ENCODE results near the gene GAST.
A peak's percentile ranks its signal among the peaks of the same experiment; 100 is the strongest.

Gene GAST

DNA sequence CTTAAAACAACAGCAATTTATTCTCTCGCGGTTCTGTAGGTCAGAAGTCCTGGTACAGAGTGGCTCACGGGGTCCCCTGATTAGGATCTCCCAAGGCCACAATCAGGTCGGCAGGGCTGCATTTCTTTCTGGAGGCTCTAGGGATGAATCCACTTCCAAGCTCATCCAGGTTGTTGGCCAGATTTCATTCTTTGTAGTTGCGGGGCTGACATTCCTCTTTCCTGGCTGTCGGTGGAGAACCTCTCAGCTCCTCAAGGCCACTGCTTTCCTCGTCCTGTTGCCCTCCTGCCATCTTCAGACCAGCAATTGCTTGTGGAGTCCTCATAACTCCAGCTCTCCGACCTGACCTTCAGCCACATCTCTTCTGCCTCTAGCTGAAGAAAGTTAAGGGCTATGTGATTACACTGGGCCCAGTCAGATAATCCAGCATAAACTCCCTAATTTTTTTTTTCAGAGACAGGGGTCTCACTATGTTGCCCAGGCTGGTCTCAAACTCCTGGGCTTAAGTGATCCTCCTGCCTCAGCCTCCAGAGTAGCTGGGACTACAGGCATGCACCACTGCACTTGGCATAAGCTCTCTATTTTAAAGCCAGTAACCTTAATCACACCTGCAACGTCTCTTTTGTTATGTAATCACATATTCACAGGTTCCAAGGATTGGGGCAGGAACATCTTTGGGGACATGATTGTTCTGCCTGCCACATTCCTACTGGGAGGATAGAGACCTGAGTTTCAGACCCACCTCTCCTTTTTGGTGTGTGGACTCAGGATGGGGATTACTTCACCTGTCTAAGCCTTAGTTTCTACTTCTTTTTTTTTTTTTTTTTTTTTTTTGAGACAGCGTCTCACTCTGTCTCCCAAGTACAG is 4.1 kb upstream of the GAST start:
- DNase-seq (ENCODE audit: low read depth in 2 of 2): no peak

DNA sequence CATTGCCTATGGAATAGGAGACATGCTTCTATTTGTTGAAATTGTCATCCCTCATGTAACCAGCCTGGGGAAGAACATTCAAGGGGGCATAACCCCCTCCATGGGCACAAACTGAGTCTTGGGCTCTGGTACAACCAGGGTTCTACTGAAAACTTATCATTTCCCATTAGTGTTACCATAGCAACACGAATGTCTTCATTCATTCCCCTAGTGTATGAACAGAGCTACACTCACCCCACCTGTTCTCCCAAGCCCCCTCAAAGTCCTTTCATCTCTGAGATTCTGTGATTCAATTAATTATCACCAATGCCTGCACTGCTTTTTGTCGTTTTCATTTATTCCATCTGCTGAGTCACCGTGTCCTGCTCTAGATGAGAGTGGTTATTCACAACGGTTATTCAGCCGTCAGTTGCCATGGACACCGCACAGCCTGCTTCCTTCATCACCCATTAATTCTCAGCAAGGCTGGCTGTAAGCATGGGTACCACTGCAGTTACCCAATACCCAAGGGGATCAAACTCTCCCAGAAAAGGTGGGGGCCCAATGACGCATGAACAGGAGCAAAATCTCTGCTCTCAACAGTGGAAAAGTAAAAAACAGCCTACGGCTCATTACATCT is 1.6 kb upstream of the GAST start:
- DNase-seq (ENCODE audit: low read depth in 2 of 2): peak in 1 of 2 donors; percentile 16

- DNase-seq (ENCODE audit: low read depth in 2 of 2): no peak
Observed at GRCh38 chr17:41717408-41718286, 5.5 kb downstream of the GAST start.

DNA sequence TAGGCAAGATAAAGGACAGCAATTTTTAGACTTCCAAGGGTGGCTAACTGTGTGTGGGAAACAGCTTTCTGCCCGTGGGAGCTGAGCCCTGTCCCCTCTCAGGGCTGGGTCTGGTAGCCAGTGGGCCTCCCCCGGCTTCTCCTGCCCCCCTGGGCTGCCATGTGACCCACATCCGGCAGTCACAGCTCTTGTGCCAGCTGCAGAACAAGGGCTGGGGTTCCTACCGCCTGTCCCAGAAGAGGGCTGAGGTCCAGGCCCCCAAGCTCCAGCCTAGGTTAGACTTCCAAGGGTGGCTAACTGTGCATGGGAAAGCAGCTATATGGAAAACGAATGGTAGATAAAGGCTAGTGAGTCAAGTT is 6.1 kb downstream of the GAST start:
- no peak for DNase-seq (ENCODE audit: low read depth in 2 of 2)

GRCh38 chr17:41722231-41722630 is 10.1 kb downstream of the GAST start:
- no peak for DNase-seq (ENCODE audit: low read depth in 2 of 2)

DNA sequence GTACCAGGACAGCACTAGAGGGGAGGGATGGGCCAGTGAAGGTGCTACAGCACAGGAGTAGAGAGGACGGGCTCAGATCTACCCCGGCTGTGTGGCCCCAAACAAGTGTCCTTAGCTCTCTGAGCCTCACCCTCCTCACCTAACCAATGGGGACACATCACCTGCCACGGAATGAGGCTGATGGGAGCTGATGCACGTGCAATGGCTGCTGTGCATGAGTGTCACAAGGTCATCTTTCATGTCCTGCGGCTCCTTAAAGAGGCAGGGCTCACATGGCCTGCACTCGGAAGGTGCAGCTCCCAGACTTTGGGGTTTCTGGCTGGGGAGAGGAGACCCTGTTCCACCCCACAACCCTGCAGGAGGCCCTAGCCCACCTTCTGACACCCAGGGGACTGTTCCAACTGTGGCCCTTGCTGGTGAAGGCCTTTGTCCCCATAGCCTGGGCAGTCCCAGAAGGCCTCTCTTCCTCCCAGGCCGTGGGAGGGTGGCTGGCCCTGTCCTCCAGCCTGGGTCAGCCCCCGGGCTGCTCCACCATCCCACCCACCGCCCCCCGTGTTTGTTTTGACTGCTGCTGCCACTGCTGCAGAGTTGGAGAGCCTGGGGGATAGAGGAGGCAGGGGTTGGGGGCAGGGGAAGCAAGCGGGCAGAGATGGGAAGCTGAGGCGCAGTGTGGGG is 11.8 kb downstream of the GAST start:
- DNase-seq (ENCODE audit: low read depth in 2 of 2): no peak

- no peak for DNase-seq (ENCODE audit: low read depth in 2 of 2)
Observed at GRCh38 chr17:41724476-41725050, 12.4 kb downstream of the GAST start.

DNA sequence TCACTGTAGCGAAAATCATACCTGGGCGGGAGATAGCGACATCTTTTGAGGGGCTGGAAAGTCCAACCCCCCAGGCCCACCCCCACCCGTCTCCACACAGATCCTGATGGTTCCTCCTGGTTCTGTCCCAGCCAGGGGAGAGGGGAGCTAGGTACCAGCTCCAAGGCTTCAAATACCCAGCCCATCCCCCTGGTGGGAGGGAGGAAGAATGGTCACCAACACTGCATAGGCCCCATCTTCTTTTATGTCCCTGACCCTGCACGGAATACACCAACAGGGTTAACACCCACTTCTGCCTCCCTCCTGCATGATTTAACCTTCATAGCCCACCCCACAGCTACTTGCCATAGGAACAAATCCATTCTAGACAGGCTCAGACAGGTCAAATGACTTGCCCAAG is 13.0 kb downstream of the GAST start:
- no peak for DNase-seq (ENCODE audit: low read depth in 2 of 2)

GRCh38 chr17:41728056-41728455 is 15.9 kb downstream of the GAST start:
- DNase-seq (ENCODE audit: low read depth in 2 of 2): no peak

GRCh38 chr17:41730479-41730878 is 18.3 kb downstream of the GAST start:
- no peak for DNase-seq (ENCODE audit: low read depth in 2 of 2)

DNA sequence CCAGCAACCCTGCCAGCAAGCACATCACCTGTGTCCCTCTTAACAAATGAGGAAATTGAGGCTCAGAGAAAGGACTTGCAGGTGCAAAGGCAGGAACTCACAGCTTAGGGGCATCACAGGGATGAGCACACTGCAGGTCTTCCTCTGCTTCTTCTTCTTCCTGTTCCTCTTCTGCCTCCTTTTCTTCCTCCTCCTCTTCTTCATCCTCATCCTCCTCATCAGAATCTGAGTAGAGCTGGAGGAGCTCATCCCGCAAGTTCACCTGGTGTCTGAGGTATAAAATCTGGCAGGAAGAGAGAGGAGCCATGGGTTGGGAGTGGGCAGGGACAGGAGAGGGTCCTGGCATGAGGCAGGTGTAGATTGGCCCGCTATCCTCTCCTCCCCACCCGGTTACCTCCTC is 19.7 kb downstream of the GAST start:
- no peak for DNase-seq (ENCODE audit: low read depth in 2 of 2)

DNA sequence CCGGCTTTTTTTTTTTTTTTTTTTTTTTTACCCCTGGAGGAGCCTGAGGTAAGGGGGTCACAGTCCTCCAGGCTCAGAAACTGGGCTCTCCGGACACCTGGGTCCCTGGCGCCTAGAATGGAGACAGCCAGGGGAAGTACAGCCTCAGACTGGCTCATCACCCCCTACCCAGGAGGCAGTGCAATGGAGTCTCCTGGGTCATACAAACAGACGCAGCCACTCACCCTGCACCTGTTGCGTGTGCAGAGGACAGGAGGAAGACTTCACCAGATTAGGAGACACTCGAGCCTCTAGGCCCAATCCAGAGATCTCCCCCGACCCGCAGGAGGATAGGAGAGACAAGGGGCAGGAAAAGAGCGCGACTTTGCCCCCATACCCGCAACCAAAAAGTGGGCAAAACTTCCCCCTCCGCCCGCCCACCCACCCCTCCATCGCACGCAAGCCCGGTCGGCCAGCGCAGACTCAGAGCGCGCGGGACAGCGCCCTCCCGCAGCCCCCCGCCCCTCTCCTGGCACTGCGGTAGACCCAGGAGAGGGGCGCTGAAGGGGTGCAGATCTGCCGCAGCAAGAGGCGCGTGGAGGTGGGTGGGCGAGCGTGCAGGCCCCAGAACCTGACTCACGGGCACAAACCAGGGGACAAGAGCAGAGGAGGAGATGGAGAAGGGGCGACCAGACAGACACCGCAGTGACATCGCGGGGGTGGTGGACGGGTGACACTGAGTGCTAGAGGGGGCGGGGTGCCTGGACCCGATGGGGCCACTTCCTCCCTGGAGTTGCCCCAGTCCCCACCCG is 21.4 kb downstream of the GAST start:
- DNase-seq (ENCODE audit: low read depth in 2 of 2): no peak

GRCh38 chr17:41734139-41734948 is 22.2 kb downstream of the GAST start, which contains the start of gene HAP1:
Gene HAP1 (minus strand): TSS chr17:41734643. CDS start chr17:41734634, 9 bp downstream.
- DNase-seq (ENCODE audit: low read depth in 2 of 2): no peak

GRCh38 chr17:41734949-41735313 is 22.8 kb downstream of the GAST start:
- DNase-seq (ENCODE audit: low read depth in 2 of 2): no peak

DNA sequence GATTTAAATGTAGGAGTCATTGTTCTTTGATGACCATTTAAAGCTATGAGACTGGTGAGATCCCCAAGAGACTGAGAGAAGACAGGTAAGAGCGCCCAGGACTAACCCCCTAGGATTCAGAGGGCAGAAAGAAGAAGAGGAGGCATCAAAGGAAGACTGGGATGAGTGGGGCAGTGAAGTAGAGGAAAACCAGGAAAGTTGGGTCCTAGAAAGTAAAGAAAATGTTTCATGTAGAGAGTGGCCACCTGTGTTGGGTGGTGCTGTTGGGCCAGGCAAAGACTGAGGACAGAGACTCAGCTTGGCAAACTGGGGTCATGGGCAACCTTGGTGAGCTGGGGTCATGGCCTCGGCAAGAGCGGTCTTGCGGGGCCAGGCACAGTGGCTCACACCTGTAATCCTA is 23.6 kb downstream of the GAST start:
- no peak for DNase-seq (ENCODE audit: low read depth in 2 of 2)

DNA sequence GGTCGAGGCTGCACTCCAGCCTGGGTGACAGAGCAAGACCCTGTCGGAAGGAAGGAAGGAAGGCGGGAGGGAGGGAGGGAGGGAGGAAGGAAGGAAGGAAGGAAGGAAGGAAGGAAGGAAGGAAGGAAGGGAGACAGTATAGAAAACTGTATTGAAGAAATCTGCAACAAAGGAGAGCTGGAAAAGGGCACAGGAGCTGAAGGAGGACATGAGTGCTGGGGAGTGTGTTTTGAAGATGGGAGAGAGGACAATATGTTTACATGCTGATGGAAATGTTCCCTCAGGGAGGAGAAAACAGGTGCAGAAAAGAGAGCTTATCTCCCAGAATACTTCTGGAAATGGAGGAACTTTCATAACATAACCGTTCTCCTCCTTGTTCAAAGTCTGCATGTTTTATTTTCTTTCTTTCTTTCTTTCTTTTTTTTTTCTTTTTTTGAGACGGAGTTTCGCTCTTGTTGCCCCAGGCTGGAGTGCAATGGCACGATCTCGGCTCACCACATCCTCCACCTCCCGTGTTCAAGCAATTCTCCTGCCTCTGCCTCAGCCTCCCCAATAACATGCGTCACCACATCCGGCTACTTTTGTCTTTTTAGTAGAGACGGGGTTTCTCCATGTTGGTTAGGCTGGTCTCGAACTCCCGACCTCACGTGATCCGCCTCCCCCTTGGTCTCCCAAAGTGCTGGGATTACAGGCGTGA is 25.0 kb downstream of the GAST start:
- DNase-seq (ENCODE audit: low read depth in 2 of 2): no peak

DNA sequence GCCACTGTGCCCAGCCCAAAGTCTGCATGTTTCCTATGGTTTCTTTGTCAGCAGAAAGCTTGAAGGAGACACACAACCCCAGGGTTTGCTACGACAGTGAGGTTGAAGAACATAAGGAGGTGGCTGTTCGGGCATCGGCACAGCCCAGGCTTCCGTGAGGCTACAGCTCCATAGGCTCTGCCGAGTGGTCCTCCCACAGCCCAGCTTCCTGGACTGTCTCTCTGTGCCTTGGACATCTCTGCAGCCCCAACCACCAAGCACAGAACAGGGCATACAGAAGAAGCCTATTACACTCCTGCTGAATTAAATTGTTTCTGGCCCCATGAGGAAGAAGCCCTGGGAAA is 25.5 kb downstream of the GAST start:
- DNase-seq (ENCODE audit: low read depth in 2 of 2): no peak

- peak; percentile 49 to 50 for DNase-seq (ENCODE audit: low read depth in 2 of 2)
Observed at GRCh38 chr17:41738077-41738800, 26.1 kb downstream of the GAST start.

DNA sequence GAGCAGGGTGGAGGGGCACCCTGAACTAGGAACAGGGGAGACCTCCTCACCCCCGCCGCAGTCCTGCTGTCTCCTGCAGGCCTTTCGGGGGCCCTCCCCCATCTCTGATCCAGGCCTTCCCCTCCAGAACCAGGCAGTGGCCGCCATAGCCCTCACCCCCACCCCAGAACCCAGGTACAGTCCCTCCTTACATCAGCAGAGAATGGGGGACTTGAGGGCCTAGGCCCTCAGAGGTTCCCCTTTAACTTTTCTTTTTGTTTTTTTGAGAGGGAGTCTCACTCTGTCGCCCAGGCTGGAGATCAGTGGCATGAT is 26.6 kb downstream of the GAST start:
- no peak for DNase-seq (ENCODE audit: low read depth in 2 of 2)
